WTC11 (cell line): ENCODE data around the gene SREBF2.

Experiments used
- CBFB ChIP-seq: sonication (generic); formaldehyde crosslinking; IDR thresholded peaks from 2 replicates; pipeline ENCODE4 v1.8.1; 2022; ENCODE audit warnings: mild to moderate bottlenecking, low read depth, missing genetic modification reagents
- CTCF ChIP-seq: fragments of 200-600 bp; IDR thresholded peaks from 2 replicates; pipeline ENCODE4 v1.8.0; 2022; ENCODE audit warnings: antibody characterized with exemption
- ESRRA ChIP-seq: sonication (generic); formaldehyde crosslinking; IDR thresholded peaks from 2 replicates; pipeline ENCODE4 v1.8.1; 2022; ENCODE audit warnings: mild to moderate bottlenecking, missing genetic modification reagents, borderline replicate concordance
- GTF2I ChIP-seq: fragments of 250-450 bp; sonication (Bioruptor Pico); conservative IDR thresholded peaks from 2 replicates; pipeline ENCODE4 v1.4.0; 2021; ENCODE audit warnings: mild to moderate bottlenecking
- RELA ChIP-seq: sonication (generic); formaldehyde crosslinking; IDR thresholded peaks from 2 replicates; pipeline ENCODE4 v1.8.1; 2022; ENCODE audit warnings: missing genetic modification reagents, mild to moderate bottlenecking, borderline replicate concordance
- TEAD4 ChIP-seq: sonication (generic); formaldehyde crosslinking; IDR thresholded peaks from 2 replicates; pipeline ENCODE4 v1.8.0; 2022; ENCODE audit warnings: mild to moderate bottlenecking, missing genetic modification reagents
- TP53 ChIP-seq: sonication (generic); formaldehyde crosslinking; IDR thresholded peaks from 2 replicates; pipeline ENCODE4 v1.8.1; 2023; ENCODE audit warnings: mild to moderate bottlenecking, missing genetic modification reagents
- ZNF532 ChIP-seq: fragments of 250-450 bp; sonication (Bioruptor Pico); IDR thresholded peaks from 2 replicates; pipeline ENCODE4 v1.9.0; 2021; ENCODE audit warnings: mild to moderate bottlenecking, borderline replicate concordance
- TF ChIP-seq, protein P1 (sequence below): sonication (generic); formaldehyde crosslinking; IDR thresholded peaks from 2 replicates; pipeline ENCODE4 v1.8.0; 2022; ENCODE audit warnings: mild to moderate bottlenecking, missing genetic modification reagents
- TF ChIP-seq, protein P2 (sequence below): sonication (generic); formaldehyde crosslinking; IDR thresholded peaks from 2 replicates; pipeline ENCODE4 v1.8.1; 2022; ENCODE audit warnings: missing genetic modification reagents, borderline replicate concordance

- TF ChIP-seq ZNF532 (CRISPR knock-in tag) (no peak), TP53 (no peak), CTCF (no peak), TEAD4 (CRISPR knock-in tag) (no peak), CBFB (CRISPR knock-in tag) (no peak), RELA (CRISPR knock-in tag) (no peak), ESRRA (CRISPR knock-in tag) (no peak), GTF2I (CRISPR knock-in tag) (no peak)
- TF ChIP-seq, protein P1, sequence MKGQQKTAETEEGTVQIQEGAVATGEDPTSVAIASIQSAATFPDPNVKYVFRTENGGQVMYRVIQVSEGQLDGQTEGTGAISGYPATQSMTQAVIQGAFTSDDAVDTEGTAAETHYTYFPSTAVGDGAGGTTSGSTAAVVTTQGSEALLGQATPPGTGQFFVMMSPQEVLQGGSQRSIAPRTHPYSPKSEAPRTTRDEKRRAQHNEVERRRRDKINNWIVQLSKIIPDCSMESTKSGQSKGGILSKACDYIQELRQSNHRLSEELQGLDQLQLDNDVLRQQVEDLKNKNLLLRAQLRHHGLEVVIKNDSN (CRISPR knock-in tag) = no peak
- TF ChIP-seq, protein P2, sequence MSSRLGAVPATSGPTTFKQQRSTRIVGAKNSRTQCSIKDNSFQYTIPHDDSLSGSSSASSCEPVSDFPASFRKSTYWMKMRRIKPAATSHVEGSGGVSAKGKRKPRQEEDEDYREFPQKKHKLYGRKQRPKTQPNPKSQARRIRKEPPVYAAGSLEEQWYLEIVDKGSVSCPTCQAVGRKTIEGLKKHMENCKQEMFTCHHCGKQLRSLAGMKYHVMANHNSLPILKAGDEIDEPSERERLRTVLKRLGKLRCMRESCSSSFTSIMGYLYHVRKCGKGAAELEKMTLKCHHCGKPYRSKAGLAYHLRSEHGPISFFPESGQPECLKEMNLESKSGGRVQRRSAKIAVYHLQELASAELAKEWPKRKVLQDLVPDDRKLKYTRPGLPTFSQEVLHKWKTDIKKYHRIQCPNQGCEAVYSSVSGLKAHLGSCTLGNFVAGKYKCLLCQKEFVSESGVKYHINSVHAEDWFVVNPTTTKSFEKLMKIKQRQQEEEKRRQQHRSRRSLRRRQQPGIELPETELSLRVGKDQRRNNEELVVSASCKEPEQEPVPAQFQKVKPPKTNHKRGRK (CRISPR knock-in tag) = no peak
These were observed 75.8 kb downstream of the SREBF2 start for GRCh38 chr22:41908411-41909309.
